GM12872 (cell line): Measurements from ENCODE around the gene GLTP.

Experiments used
- CTCF ChIP-seq: IDR thresholded peaks from 3 replicates; pipeline ENCODE4 v1.5.1; 2011; ENCODE audit warnings: low read depth, mild to moderate bottlenecking, low read length, moderate library complexity; ENCODE audit not compliant: insufficient read depth

The GLTP gene

GRCh38 chr12:109802828-109803227 is 77.5 kb downstream of the GLTP start:
- no peak for TF ChIP-seq CTCF
